HepG2 (cell line): ENCODE results near the gene CISH. TPM values are rescaled to one million over a fixed set of nuclear protein-coding genes. Genes with fewer than 3 reads are reported as not detected.

ENCODE experiments used
- ATAC-seq: fragments of 200-7000 bp; cut with Tn5 transposase; 3 replicates; pipeline ENCODE4 v1.9.1; 2020; ENCODE audit warnings: mild to moderate bottlenecking, moderate library complexity
- BruUV-seq: library from RNA; stranded (reverse); fragments of 400-500 nt; replicated peaks from 2 replicates; lab custom pipeline; 2021; lab: Mats Ljungman, UMichigan
- CTCF ChIA-PET: fragments of 300-600 bp; formaldehyde crosslinking; extraction: SDS; loops from one replicate; lab custom pipeline; 2021; ENCODE audit warnings: low total read pairs, inconsistent platforms, low intra/inter-chr PET ratio; lab: Yijun Ruan, JAX
- POLR2A ChIA-PET: fragments of 350-600 bp; sonication (Branson Sonifier 250); formaldehyde crosslinking; loops from one replicate; lab custom pipeline; 2020; ENCODE audit warnings: antibody characterized with exemption, inconsistent platforms; lab: Yijun Ruan, JAX
- DNase-seq: peaks from one replicate; pipeline ENCODE4 v3.0.0-alpha.2; 2015; ENCODE audit warnings: low spot score
- FAIRE-seq: peaks from 3 replicates; lab custom pipeline; 2011; peaks lifted over from hg19 to GRCh38; lab: Jason Lieb, UNC
- H2AFZ ChIP-seq: one replicate; pipeline ENCODE4 v1.6.1; 2011; ENCODE audit warnings: low read length, inconsistent platforms
- H3K27ac ChIP-seq: fragments of 300-600 bp; 3 replicates; pipeline ENCODE4 v1.8.0; 2011; ENCODE audit warnings: mixed run types, mild to moderate bottlenecking, mixed read lengths, low read length, inconsistent platforms; ENCODE audit not compliant: insufficient read depth; ENCODE audit errors: extremely low read length
- H3K27me3 ChIP-seq, 2 experiments: fragments of 200-600 bp in 1 of 2; 2 replicates in 1 of 2; 3 replicates in 1 of 2; pipeline versions ENCODE4 v1.6.0 to v1.8.0; 2011; ENCODE audit warnings: low read length in 2 of 2, mild to moderate bottlenecking in 2 of 2, moderate library complexity in 2 of 2, inconsistent platforms in 1 of 2; ENCODE audit not compliant: insufficient read depth in 2 of 2, control insufficient read depth in 1 of 2
- H3K36me3 ChIP-seq, 2 experiments: fragments of 200-600 bp in 1 of 2; replicated peaks in 1 of 2; 2 replicates in 1 of 2; 3 replicates in 1 of 2; pipeline versions ENCODE4 v1.5.1 to v1.8.0; 2011; ENCODE audit warnings: low read length in 2 of 2, inconsistent platforms in 1 of 2; ENCODE audit not compliant: insufficient read depth in 2 of 2, control insufficient read depth in 1 of 2
- H3K4me1 ChIP-seq: 2 replicates; pipeline ENCODE4 v1.5.1; 2012; ENCODE audit warnings: low read length, inconsistent platforms; ENCODE audit not compliant: insufficient read depth
- H3K4me2 ChIP-seq: 2 replicates; pipeline ENCODE4 v1.6.0; 2011; ENCODE audit warnings: low read depth, low read length, inconsistent platforms
- H3K4me3 ChIP-seq, 3 experiments: fragments of 200-600 bp in 1 of 3; sonication (generic), shearing (Covaris generic) in 1 of 3; replicated peaks in 1 of 3; 2 replicates each; pipeline ENCODE4 v1.5.1; 2011 to 2016; ENCODE audit warnings: low read length in 3 of 3, inconsistent platforms in 2 of 3, low read depth in 2 of 3, mild to moderate bottlenecking in 2 of 3, control low read depth in 1 of 3, mixed read lengths in 1 of 3; ENCODE audit not compliant: insufficient read depth in 1 of 3
- H3K79me2 ChIP-seq: one replicate; pipeline ENCODE4 v1.6.1; 2011; ENCODE audit warnings: low read length, inconsistent platforms; ENCODE audit not compliant: insufficient read depth
- H3K9ac ChIP-seq: 2 replicates; pipeline ENCODE4 v1.6.0; 2011; ENCODE audit warnings: mild to moderate bottlenecking, low read depth, low read length, inconsistent platforms; ENCODE audit not compliant: insufficient read depth
- H3K9me3 ChIP-seq: 2 replicates; pipeline ENCODE4 v1.5.1; 2012; ENCODE audit warnings: mild to moderate bottlenecking, low read length
- H4K20me1 ChIP-seq: 2 replicates; pipeline ENCODE4 v1.6.0; 2011; ENCODE audit warnings: inconsistent platforms, mild to moderate bottlenecking, low read length, moderate library complexity; ENCODE audit not compliant: insufficient read depth
- CAMTA2 ChIP-seq: sonication (generic); formaldehyde crosslinking; IDR thresholded peaks from 2 replicates; pipeline ENCODE4 v1.4.0; 2020; ENCODE audit warnings: mild to moderate bottlenecking, missing genetic modification reagents, borderline replicate concordance
- CREB1 ChIP-seq, 2 experiments: fragments of 450-650 bp in 1 of 2; IDR thresholded peaks; 2 replicates each; pipeline ENCODE4 v1.6.1; 2016 to 2017; ENCODE audit warnings: control low read depth in 1 of 2, mild to moderate bottlenecking in 1 of 2, missing compliant biosample characterization in 1 of 2, missing genetic modification characterization in 1 of 2
- CREM ChIP-seq, 2 experiments: sonication (generic) in 1 of 2; formaldehyde crosslinking in 1 of 2; IDR thresholded peaks; 2 replicates each; pipeline versions ENCODE4 v1.4.0 to v1.6.1; 2016 to 2020; ENCODE audit warnings: antibody characterized with exemption in 1 of 2, mild to moderate bottlenecking in 1 of 2, missing genetic modification reagents in 1 of 2
- DNMT3B ChIP-seq: conservative IDR thresholded peaks from 2 replicates; pipeline ENCODE4 v1.6.1; 2016; ENCODE audit warnings: missing biosample characterization, control low read depth
- GABPA ChIP-seq, 2 experiments: IDR thresholded peaks; 2 replicates each; pipeline ENCODE4 v1.6.1; 2011 to 2016; ENCODE audit warnings: low read depth in 2 of 2, low read length in 1 of 2, missing biosample characterization in 1 of 2, missing genetic modification characterization in 1 of 2
- MXI1 ChIP-seq: IDR thresholded peaks from 3 replicates; pipeline ENCODE4 v1.6.1; 2012; ENCODE audit warnings: low read depth, low read length, inconsistent platforms, borderline replicate concordance
- PATZ1 ChIP-seq: sonication (generic); formaldehyde crosslinking; IDR thresholded peaks from 2 replicates; pipeline ENCODE4 v1.4.0; 2020; ENCODE audit warnings: missing genetic modification reagents
- PHF21A ChIP-seq: sonication (generic); formaldehyde crosslinking; IDR thresholded peaks from 2 replicates; pipeline ENCODE4 v1.5.0; 2020; ENCODE audit warnings: mild to moderate bottlenecking, missing genetic modification reagents
- RFX3 ChIP-seq: IDR thresholded peaks from 2 replicates; pipeline ENCODE4 v1.6.1; 2016; ENCODE audit warnings: missing biosample characterization, missing genetic modification reagents
- SALL1 ChIP-seq: sonication (generic); formaldehyde crosslinking; IDR thresholded peaks from 2 replicates; pipeline ENCODE4 v1.8.0; 2022; ENCODE audit warnings: mild to moderate bottlenecking, missing genetic modification reagents
- SAP130 ChIP-seq: IDR thresholded peaks from 2 replicates; pipeline ENCODE4 v1.6.1; 2016; ENCODE audit warnings: low read depth
- SOX13 ChIP-seq, 3 experiments: fragments of 450-650 bp in 1 of 3; sonication (generic) in 1 of 3; formaldehyde crosslinking in 1 of 3; IDR thresholded peaks in 2 of 3; conservative IDR thresholded peaks in 1 of 3; 2 replicates each; pipeline versions ENCODE4 v1.5.0 to v1.6.1; 2016 to 2020; ENCODE audit warnings: antibody characterized with exemption in 1 of 3, mild to moderate bottlenecking in 1 of 3, missing compliant biosample characterization in 1 of 3, missing genetic modification reagents in 1 of 3, moderate library complexity in 1 of 3
- ZFP91 ChIP-seq: sonication (generic); formaldehyde crosslinking; IDR thresholded peaks from 2 replicates; pipeline ENCODE4 v1.9.0; 2022; ENCODE audit warnings: missing genetic modification reagents, mild to moderate bottlenecking, borderline replicate concordance
- ZMAT3 ChIP-seq: sonication (generic); formaldehyde crosslinking; conservative IDR thresholded peaks from 2 replicates; pipeline ENCODE4 v1.7.0; 2021; ENCODE audit warnings: missing genetic modification reagents
- ZNF234 ChIP-seq: sonication (generic); formaldehyde crosslinking; conservative IDR thresholded peaks from 2 replicates; pipeline ENCODE4 v1.5.1; 2020; ENCODE audit warnings: mild to moderate bottlenecking, missing genetic modification reagents
- ZNF496 ChIP-seq: sonication (generic); formaldehyde crosslinking; IDR thresholded peaks from 2 replicates; pipeline ENCODE4 v1.8.1; 2023; ENCODE audit warnings: mild to moderate bottlenecking, moderate library complexity, missing genetic modification reagents; ENCODE audit not compliant: insufficient replicate concordance
- ZNF740 ChIP-seq: sonication (generic); formaldehyde crosslinking; IDR thresholded peaks from 2 replicates; pipeline ENCODE4 v1.4.0; 2020; ENCODE audit warnings: missing genetic modification reagents
- ZNF746 ChIP-seq: sonication (generic); formaldehyde crosslinking; IDR thresholded peaks from 2 replicates; pipeline ENCODE4 v1.8.0; 2022; ENCODE audit warnings: mild to moderate bottlenecking, missing genetic modification reagents
- WGBS: methylation state at CpG from one replicate; pipeline ENCODE4 v1.1.6; 2017; ENCODE audit warnings: low lambda C conversion rate; 5-methylcytosine and 5-hydroxymethylcytosine counted together
- in situ Hi-C: cut with HindIII; loops from 2 replicates; pipeline ENCODE4 v1.10.0; 2017; ENCODE audit warnings: low pct_unique_long_range_greater_than_20kb; ENCODE audit not compliant: extremely low pct_ligation_motif_present
- intact Hi-C: fragments of 100-400 bp; cut with micrococcal nuclease; formaldehyde crosslinking; loops from one replicate; pipeline ENCODE4 v1.10.0; 2022; ENCODE audit not compliant: unreplicated experiment
- polyA plus RNA-seq, 8 experiments: library from polyadenylated mRNA; depleted of rRNA in 3 of 8; stranded (reverse) in 7 of 8; unstranded in 1 of 8; fragments of >200 nt; fragmentation: Illumina TruSeq in 4 of 8; extraction: Trizol in 4 of 8; gene quantifications; 2 replicates each; pipeline versions ENCODE4 v1.2.1 to v1.2.3, GENCODE V29; 2011 to 2016; ENCODE audit warnings: low read depth in 4 of 8, missing spikeins in 1 of 8, mixed read lengths in 1 of 8; ENCODE audit not compliant: insufficient read depth in 1 of 8
- total RNA-seq, 5 experiments: library from RNA; depleted of rRNA; stranded (reverse); fragments of >200 nt; fragmentation: Illumina TruSeq; extraction: Trizol; gene quantifications; 2 replicates each; pipeline ENCODE4 v1.2.3, GENCODE V29; 2016; ENCODE audit warnings: low read depth in 1 of 5

CISH gene
- total and polyA plus RNA-seq, 2 of the 13 experiments (the other 11 are each of a cell fraction or from before 2014, with no cell fraction given), result 0.91 to 1.5 TPM

- CTCF ChIA-PET, result interaction anchor here (1.2 to 8.0 kb wide), 5 partner anchors 36 to 772 kb away, joined by 3 to 182 read pairs (median 11); partner anchors contain the start of gene HEMK1
- Histone ChIP-seq H3K4me3 (peak overlapping the region; percentile 68 to 79 (median 69)), H3K36me3 (no peaks in the 10 kb centered on the region), H3K4me2 (peak overlapping the region; percentile 99), H3K27ac (peak overlapping the region; percentile 20), H4K20me1 (no peaks in the 10 kb centered on the region), H3K9ac (0 out of 2 replicates have a peak overlapping the region, but pooled peaks have one; percentile 19), H2AFZ (no peak overlapping the region), H3K27me3 (peaks cover 0 to 10% of the 10 kb centered on the region in 2 experiments; a peak in 1 of 5 replicates), H3K4me1 (peaks cover 49% of the 10 kb centered on the region), H3K79me2 (peaks cover 7% of the 10 kb centered on the region), H3K9me3 (no peaks in the 10 kb centered on the region)
- 4% methylated on average over 5 of the region's 22 CpGs for WGBS
- FAIRE-seq (peak; percentile 32), DNase-seq (peak; percentile 83), ATAC-seq (peak; percentile 67)
- no TSS peak for BruUV-seq
- intact Hi-C loops (loop anchor here (1.0 to 10.0 kb wide), 3 partner anchors 36 to 756 kb away; no protein-coding TSS in a partner anchor), in situ Hi-C loops (loop anchor here (5.0 kb wide), 2 partner anchors 36 to 756 kb away; no protein-coding TSS in a partner anchor)
- POLR2A ChIA-PET, result interaction anchor here (0.8 to 4.0 kb wide), 12 partner anchors 14 to 769 kb away, joined by 3 to 33 read pairs (median 4); partner anchors contain the start of genes HEMK1 and MANF
- TF ChIP-seq CREM (IDR thresholded peaks at IDR 0.05) (peak; percentile 58), CREM (CRISPR knock-in tag; IDR thresholded peaks at IDR 0.05) (no peak), CAMTA2 (CRISPR knock-in tag) (no peak), PHF21A (CRISPR knock-in tag) (peak; percentile 31; the same call in 1 of the 2 replicates), CREB1 (IDR thresholded peaks at IDR 0.05) (no peak), CREB1 (CRISPR knock-in tag; IDR thresholded peaks at IDR 0.05) (peak; percentile 77), ZMAT3 (CRISPR knock-in tag) (0 out of 2 replicates have a peak, but pooled peaks have one; percentile 3), ZNF234 (CRISPR knock-in tag) (0 out of 2 replicates have a peak, but pooled peaks have one; percentile 3), MXI1 (peak; percentile 26; the same call in 1 of the 3 replicates), ZNF740 (CRISPR knock-in tag) (peak; percentile 78; the same call in 1 of the 2 replicates), RFX3 (no peak), DNMT3B (CRISPR knock-in tag) (0 out of 2 replicates have a peak, but pooled peaks have one; percentile 1), SOX13 (IDR thresholded peaks at IDR 0.05) (no peak), SOX13 (CRISPR knock-in tag; conservative IDR thresholded peaks at IDR 0.05 in 1 of 2, IDR thresholded peaks at IDR 0.05 in 1 of 2) (no peak; a peak in 1 of 4 replicates), ZNF496 (no peak), SAP130 (CRISPR knock-in tag) (peak; percentile 47), PATZ1 (CRISPR knock-in tag) (peak; percentile 27; the same call in 1 of the 2 replicates), ZNF746 (CRISPR knock-in tag) (0 out of 2 replicates have a peak, but pooled peaks have one; percentile 32), SALL1 (CRISPR knock-in tag) (0 out of 2 replicates have a peak, but pooled peaks have one; percentile 27), ZFP91 (CRISPR knock-in tag) (peak; percentile 98), GABPA (IDR thresholded peaks at IDR 0.05; ENCODE audit: low read depth, low read length) (no peak), GABPA (CRISPR knock-in tag; IDR thresholded peaks at IDR 0.05; ENCODE audit: low read depth) (peak; percentile 43; the same call in 1 of the 2 replicates)
These were observed 5.2 kb upstream of the CISH start for GRCh38 chr3:50616770-50617095.
